GM18907 (cell line): ENCODE results near the gene ZNF135.
A peak's percentile ranks its signal among the peaks of the same experiment; 100 is the strongest.

Experiments
- ATAC-seq: cut with Tn5 transposase; IDR thresholded peaks from one replicate; pipeline ENCODE4 v1.9.1; 2021; ENCODE audit warnings: mild to moderate bottlenecking, moderate library complexity; ENCODE audit not compliant: unreplicated experiment

Gene ZNF135

DNA sequence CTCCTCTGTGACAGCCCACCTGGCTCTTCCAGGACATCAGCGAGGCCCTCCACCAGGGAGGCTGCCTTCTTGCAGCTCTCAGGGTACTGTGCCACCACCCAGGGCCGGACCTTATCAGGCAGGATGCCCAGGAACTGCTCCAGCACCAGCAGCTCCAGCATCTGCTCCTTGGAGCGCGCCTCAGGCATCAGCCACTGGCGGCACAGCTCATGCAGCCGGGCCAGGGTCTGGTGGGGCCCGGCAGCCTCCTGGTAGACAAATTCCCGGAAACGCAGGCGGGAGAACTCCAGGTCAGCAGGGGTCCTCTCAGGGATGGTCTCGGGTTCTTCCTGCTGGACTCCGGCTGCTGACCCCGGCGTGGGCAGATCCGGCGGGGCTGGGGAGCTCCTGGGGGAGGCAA lies 30.8 kb downstream of the ZNF135 start:
- no peak for ATAC-seq

DNA sequence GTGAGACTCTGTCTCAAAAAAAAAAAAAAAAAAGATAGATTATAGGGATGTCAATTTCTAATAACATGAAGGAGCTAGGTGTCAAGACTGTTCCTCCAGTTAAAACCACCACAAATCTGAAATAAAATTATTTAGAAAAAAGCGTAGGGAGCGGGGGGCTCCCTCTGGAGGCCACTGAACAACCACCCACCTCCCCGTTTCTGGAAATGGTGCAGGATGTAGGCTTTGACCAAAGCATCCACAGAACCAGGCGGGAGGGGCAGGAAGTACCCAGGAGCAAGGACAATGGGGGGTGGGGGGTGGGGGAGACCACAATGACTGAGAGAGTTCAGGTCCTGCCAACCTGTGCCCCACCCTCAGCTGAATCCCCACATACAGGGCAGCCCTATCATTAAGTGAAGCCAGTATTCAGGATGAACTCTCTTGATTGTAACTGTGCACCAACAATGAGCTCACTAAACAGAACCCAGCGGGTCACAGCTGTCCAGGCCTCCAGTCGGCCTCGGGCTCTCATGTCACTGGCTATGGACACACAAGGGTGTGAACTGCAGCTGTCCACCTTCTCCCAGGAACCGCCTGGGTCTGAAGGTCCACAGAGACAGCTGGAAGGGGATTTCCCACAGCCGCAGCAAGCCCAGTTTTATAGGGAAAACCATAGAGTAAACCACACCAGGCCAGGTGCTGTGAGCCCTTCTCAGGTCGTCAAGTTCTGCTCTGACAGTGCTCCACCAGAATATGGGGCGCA lies 32.3 kb downstream of the ZNF135 start:
- ATAC-seq, result no peak

GRCh38 chr19:58093071-58093470 lies 34.0 kb downstream of the ZNF135 start:
- ATAC-seq, result no peak

- no peak for ATAC-seq
Observed at GRCh38 chr19:58095328-58095727, 36.2 kb downstream of the ZNF135 start.

DNA sequence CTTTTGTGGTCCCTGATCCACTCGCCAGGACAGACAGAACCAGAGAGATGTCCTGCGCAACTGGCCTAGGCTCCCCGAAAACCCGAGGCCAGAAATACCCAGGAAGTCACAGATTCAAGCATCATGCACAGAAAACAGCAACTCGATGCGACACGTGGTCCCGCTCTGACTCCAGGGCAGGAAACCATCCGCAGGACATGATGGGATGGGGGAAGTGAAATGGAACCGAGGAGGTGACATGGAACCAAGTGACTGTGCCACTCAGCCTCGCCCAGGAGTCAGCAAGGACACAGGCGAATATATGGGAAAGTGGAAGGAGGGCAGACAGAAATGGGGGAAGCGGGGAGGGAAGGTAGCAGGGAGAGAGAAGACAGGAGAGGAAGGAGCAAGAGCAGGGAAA lies 37.8 kb downstream of the ZNF135 start:
- ATAC-seq, result no peak

GRCh38 chr19:58097349-58097748 lies 38.3 kb downstream of the ZNF135 start:
- no peak for ATAC-seq

- peak; percentile 89 for ATAC-seq
Observed at GRCh38 chr19:58097781-58098681, 38.9 kb downstream of the ZNF135 start, which contains the start of gene ZSCAN18. Gene ZSCAN18 (minus strand): TSS chr19:58098231. CDS start chr19:58090267, 7,964 bp downstream.

DNA sequence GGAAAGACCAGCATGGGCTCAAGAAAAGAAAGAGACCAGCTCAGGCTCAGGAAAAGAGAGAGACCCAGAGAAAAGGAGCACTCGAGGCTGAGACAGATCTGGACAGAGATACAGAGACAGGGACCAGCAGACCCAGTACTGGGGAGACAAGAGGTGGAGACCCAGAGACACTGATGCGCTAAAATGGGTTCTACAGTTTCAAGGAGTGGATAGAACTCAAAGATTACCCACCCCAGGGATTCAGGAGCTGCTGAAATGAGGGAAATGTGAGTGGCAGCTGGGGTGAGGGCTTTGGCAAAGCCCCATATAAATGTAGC lies 39.6 kb downstream of the ZNF135 start:
- ATAC-seq, result peak; percentile 20

DNA sequence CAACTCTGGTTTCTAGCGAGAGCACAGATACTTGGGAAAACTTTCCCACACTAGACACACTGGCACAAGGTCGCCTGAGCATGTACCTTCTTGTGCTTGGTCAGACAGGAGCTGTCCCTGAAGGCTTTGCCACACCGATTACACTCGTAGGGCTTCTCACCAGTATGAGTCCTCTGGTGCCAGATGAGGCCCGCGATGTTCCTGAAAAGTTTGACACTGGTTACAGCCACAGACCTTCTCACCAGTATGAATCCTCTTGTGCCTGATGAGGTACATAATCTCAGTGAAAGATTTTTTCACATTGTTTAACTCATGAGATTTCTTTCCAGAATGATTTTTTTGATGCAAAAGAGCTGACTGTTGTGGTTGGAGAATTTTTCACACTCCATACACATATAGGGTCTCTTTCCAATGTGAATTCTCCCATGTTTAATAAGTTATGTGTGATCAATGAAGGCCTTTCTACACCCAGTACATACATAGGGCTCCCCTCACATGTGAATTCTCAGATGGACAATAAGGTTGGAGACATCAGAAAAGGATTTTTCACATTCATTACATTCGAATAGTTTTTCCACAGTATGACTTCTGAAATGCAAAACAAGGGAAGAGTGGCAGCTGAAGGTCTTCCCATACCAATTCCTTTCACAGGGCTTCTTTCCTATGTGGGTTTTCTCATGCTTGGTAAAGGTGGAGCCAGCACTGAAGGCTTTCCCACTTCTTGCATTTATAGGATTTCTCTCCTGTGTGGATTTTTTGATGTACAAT lies 48.9 kb downstream of the ZNF135 start:
- ATAC-seq, result no peak

- ATAC-seq, result no peak
Observed at GRCh38 chr19:58108546-58108817, 49.4 kb downstream of the ZNF135 start.

DNA sequence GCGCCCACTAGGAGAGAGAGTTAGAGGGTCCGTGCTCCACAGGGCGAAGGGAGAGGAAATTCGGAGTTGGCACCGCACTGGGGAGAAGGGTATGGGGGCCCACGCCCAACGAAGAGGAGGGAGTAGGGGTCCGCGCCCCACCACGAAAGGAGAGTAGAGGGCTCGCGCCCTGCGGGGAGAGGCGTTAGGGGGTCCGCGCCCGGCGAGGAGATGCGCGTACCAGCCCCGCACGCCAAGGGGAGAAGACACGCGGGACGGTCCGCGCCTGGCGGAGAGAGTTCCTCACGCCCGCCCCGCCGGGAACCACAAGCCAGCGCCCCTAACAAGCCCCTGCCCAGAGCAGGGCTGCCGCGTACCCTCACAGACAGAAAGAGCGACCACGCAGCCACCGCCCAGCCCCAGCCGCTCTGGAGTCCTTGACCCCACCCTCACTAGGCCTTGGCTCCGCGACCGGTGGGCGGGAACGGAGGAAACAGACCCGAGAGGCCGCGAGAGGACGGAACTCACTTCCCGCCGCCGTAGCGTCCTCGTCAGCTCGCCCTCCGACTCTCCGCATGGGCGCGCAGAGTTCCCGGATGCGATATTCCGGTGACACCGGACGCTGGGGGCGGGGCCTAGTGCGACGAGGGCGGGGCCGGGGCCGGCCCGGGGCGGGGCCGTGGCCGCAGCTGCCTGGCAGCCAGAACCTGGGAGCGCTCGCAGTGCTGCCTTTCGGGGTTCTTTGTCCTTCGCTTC lies 58.9 kb downstream of the ZNF135 start:
- no peak for ATAC-seq

DNA sequence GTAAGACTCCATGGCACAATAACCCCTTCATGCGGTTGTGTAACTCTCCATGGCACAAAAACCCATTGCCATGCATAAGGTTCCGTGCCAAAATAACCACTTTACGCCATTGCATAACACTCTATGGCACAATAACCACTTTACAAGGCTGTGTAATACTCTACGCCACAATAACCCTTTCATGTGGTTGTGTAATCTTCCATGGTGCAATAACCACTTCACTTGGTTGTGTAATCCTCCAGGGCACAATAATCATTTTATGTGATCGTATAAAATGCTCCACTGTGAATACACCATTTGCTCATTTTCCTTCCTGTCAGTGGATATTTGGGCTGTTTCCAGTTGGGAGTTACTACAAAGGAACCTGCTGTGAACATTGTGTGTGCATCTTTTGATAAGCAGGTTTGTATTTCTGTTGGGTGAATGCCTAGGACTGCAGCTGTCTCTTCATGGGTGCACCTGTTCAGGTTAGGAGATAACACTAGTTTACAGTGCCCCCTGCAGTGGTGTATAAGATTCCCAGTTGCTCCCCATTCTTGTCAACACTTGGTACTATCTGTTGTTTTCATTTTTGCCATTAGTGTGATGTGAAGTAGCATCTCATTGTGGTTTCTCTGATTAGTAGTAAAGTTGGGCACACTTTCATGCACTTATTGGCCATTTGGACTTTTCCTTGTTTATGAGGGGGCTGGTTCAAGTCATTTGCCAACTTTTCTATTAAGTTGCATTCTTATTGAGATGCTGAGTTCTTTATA lies 60.1 kb downstream of the ZNF135 start:
- no peak for ATAC-seq
